Thoracic aorta (tissue), 2 donors: ENCODE data around the gene CMIP. TPM values are rescaled to one million over a fixed set of nuclear protein-coding genes. Genes with fewer than 3 reads are reported as not detected.

Experiments used
- ATAC-seq: fragments of 150-250 bp; one replicate; pipeline ENCODE4 v1.8.0; 2017; ENCODE audit warnings: low read depth; ENCODE audit not compliant: insufficient number of reproducible peaks, low FRiP score
- DNase-seq: peaks from one replicate; pipeline ENCODE4 v3.0.0-alpha.2; 2020; ENCODE audit warnings: low spot score
- H3K27ac ChIP-seq, 2 donors: fragments of 200-600 bp; sonication (generic); 1 replicate in 1 of 2; 2 replicates in 1 of 2; pipeline ENCODE4 v1.5.1; 2016; ENCODE audit warnings: mild to moderate bottlenecking in 2 of 2, moderate library complexity in 2 of 2
- H3K27me3 ChIP-seq: fragments of 200-600 bp; sonication (generic); replicated peaks from 2 replicates; pipeline ENCODE4 v1.6.0; 2016; ENCODE audit warnings: mild to moderate bottlenecking; ENCODE audit not compliant: insufficient read depth
- H3K36me3 ChIP-seq: fragments of 200-600 bp; sonication (generic); one replicate; pipeline ENCODE4 v1.5.1; 2016
- H3K4me1 ChIP-seq, 2 donors: fragments of 200-600 bp; sonication (generic); 1 replicate in 1 of 2; 2 replicates in 1 of 2; pipeline versions ENCODE4 v1.5.1 to v1.6.0; 2016; ENCODE audit warnings: low read depth in 2 of 2, mild to moderate bottlenecking in 1 of 2; ENCODE audit not compliant: control insufficient read depth in 1 of 2
- H3K4me3 ChIP-seq: fragments of 200-600 bp; sonication (generic); 2 replicates; pipeline ENCODE4 v1.5.1; 2016; ENCODE audit warnings: mild to moderate bottlenecking
- H3K9me3 ChIP-seq: fragments of 200-600 bp; sonication (generic); 2 replicates; pipeline ENCODE4 v1.5.1; 2016
- CTCF ChIP-seq: fragments of 200-600 bp; sonication (generic); IDR thresholded peaks from one replicate; pipeline ENCODE4 v1.5.1; 2019; ENCODE audit warnings: antibody characterized with exemption
- total RNA-seq, 2 donors: library from RNA; depleted of rRNA; stranded (reverse); fragments of >200 nt; gene quantifications; one replicate each; pipeline versions ENCODE4 v1.1.0 to v1.2.3, GENCODE V29; 2016

Gene CMIP
- total RNA-seq, 2 donors from 2014 or later: 20.8 to 46.8 TPM

- H3K4me3 ChIP-seq: no peak overlapping the region
- H3K27ac ChIP-seq: no peak overlapping the region
- no peak for DNase-seq
- TF ChIP-seq CTCF: no peak
- H3K9me3 ChIP-seq: no peaks in the 10 kb centered on the region
- H3K4me1 ChIP-seq: peaks cover 0 to 17% of the 10 kb centered on the region in 2 donors
- H3K36me3 ChIP-seq: no peaks in the 10 kb centered on the region
- no peaks in the 10 kb centered on the region for H3K27me3 ChIP-seq
- ATAC-seq: no peak
Measured at GRCh38 chr16:81733295-81733694, 288.7 kb downstream of the CMIP start.

GRCh38 chr16:81734632-81735434, 290.2 kb downstream of the CMIP start:
- ATAC-seq: no peak
- DNase-seq: no peak
- no peak for TF ChIP-seq CTCF
- Histone ChIP-seq H3K27me3 (no peaks in the 10 kb centered on the region), H3K4me1 (peaks cover 0 to 18% of the 10 kb centered on the region in 2 donors), H3K27ac (no peak overlapping the region), H3K4me3 (no peak overlapping the region), H3K9me3 (no peaks in the 10 kb centered on the region), H3K36me3 (no peaks in the 10 kb centered on the region)

- H3K27ac ChIP-seq: no peak overlapping the region
- TF ChIP-seq CTCF: peak; percentile 80
- DNase-seq: peak; percentile 24
- H3K4me3 ChIP-seq: peak overlapping the region; percentile 60
- no peaks in the 10 kb centered on the region for H3K9me3 ChIP-seq
- H3K4me1 ChIP-seq: peaks cover 0 to 9% of the 10 kb centered on the region in 2 donors
- H3K36me3 ChIP-seq: no peaks in the 10 kb centered on the region
- no peaks in the 10 kb centered on the region for H3K27me3 ChIP-seq
- ATAC-seq: peak; percentile 79
Measured at GRCh38 chr16:81737885-81738536, 293.4 kb downstream of the CMIP start.

- no peak overlapping the region for H3K27ac ChIP-seq
- no peak overlapping the region for H3K4me3 ChIP-seq
- H3K9me3 ChIP-seq: no peaks in the 10 kb centered on the region
- peaks cover 0 to 9% of the 10 kb centered on the region in 2 donors for H3K4me1 ChIP-seq
- DNase-seq: no peak
- TF ChIP-seq CTCF: no peak
- H3K36me3 ChIP-seq: no peaks in the 10 kb centered on the region
- no peak for ATAC-seq
- H3K27me3 ChIP-seq: no peaks in the 10 kb centered on the region
Measured at GRCh38 chr16:81738783-81739496, 294.3 kb downstream of the CMIP start.

GRCh38 chr16:81739503-81739902, 294.9 kb downstream of the CMIP start:
- Histone ChIP-seq H3K4me1 (peaks cover 0 to 9% of the 10 kb centered on the region in 2 donors), H3K27me3 (no peaks in the 10 kb centered on the region), H3K27ac (no peak overlapping the region), H3K9me3 (no peaks in the 10 kb centered on the region), H3K36me3 (no peaks in the 10 kb centered on the region), H3K4me3 (no peak overlapping the region)
- no peak for TF ChIP-seq CTCF
- no peak for DNase-seq
- ATAC-seq: no peak
